NCI-H128 (cell line): Measurements from ENCODE around the gene TRAF5.

Experiments
- DNase-seq: peaks from one replicate; lab custom pipeline; 2025; ENCODE audit not compliant: unreplicated experiment; lab: John Stamatoyannopoulos, UW

TRAF5 gene

GRCh38 chr1:211328084-211328694, 1.6 kb downstream of the TRAF5 start:
- DNase-seq = no peak

GRCh38 chr1:211328866-211329475, 2.3 kb downstream of the TRAF5 start:
- DNase-seq = no peak

GRCh38 chr1:211329764-211330201, 3.1 kb downstream of the TRAF5 start:
- DNase-seq = no peak

GRCh38 chr1:211330282-211330936, 3.8 kb downstream of the TRAF5 start:
- no peak for DNase-seq

- DNase-seq = no peak
These were observed 4.5 kb downstream of the TRAF5 start for GRCh38 chr1:211331011-211331709.

GRCh38 chr1:211332036-211332616, 5.5 kb downstream of the TRAF5 start:
- DNase-seq = no peak

- no peak for DNase-seq
These were observed 6.2 kb downstream of the TRAF5 start for GRCh38 chr1:211332830-211333229.

GRCh38 chr1:211333906-211334305, 7.3 kb downstream of the TRAF5 start:
- no peak for DNase-seq

GRCh38 chr1:211334986-211335385, 8.4 kb downstream of the TRAF5 start:
- no peak for DNase-seq

- DNase-seq = no peak
These were observed 9.0 kb downstream of the TRAF5 start for GRCh38 chr1:211335522-211336157.

- DNase-seq = no peak
These were observed 9.5 kb downstream of the TRAF5 start for GRCh38 chr1:211336161-211336560.

GRCh38 chr1:211336775-211337174, 10.1 kb downstream of the TRAF5 start:
- no peak for DNase-seq

- DNase-seq = no peak
These were observed 11.0 kb downstream of the TRAF5 start for GRCh38 chr1:211337430-211338223.

- DNase-seq = no peak
These were observed 11.6 kb downstream of the TRAF5 start for GRCh38 chr1:211338224-211338620.

GRCh38 chr1:211339631-211340041, 13.0 kb downstream of the TRAF5 start:
- no peak for DNase-seq

GRCh38 chr1:211340622-211341507, 14.2 kb downstream of the TRAF5 start:
- DNase-seq = no peak

GRCh38 chr1:211341999-211342398, 15.4 kb downstream of the TRAF5 start:
- DNase-seq = no peak

GRCh38 chr1:211343607-211344006, 17.0 kb downstream of the TRAF5 start:
- DNase-seq = no peak

GRCh38 chr1:211344152-211344618, 17.6 kb downstream of the TRAF5 start:
- no peak for DNase-seq
